SU-DHL-6 (cell line): Measurements from ENCODE around the gene ENDOU.

Source experiments
- H2AFZ ChIP-seq: fragments of 200-600 bp; sonication (generic); 2 replicates; pipeline ENCODE4 v1.6.1; 2014; ENCODE audit warnings: low read depth, mild to moderate bottlenecking, moderate library complexity, mixed read lengths, antibody characterized with exemption, low read length; ENCODE audit not compliant: severe bottlenecking
- H3F3A ChIP-seq: fragments of 200-600 bp; shearing (Covaris generic); 2 replicates; pipeline ENCODE4 v1.6.0; 2016; ENCODE audit warnings: antibody characterized with exemption, mild to moderate bottlenecking; ENCODE audit not compliant: insufficient read depth
- H3K27ac ChIP-seq: fragments of 200-600 bp; sonication (generic); 2 replicates; pipeline ENCODE4 v1.5.1; 2016; ENCODE audit warnings: low read depth, mild to moderate bottlenecking, low read length, moderate library complexity, mixed read lengths
- H3K27me3 ChIP-seq: fragments of 200-600 bp; sonication (generic), shearing (Covaris generic); 2 replicates; pipeline ENCODE4 v1.6.0; 2014; ENCODE audit warnings: mild to moderate bottlenecking, low read length
- H3K36me3 ChIP-seq: fragments of 200-600 bp; sonication (generic); 2 replicates; pipeline ENCODE4 v1.6.1; 2014; ENCODE audit warnings: mild to moderate bottlenecking, low read length, mixed read lengths
- H3K4me2 ChIP-seq: fragments of 300-600, 200-600 bp; shearing (Covaris generic), sonication (generic); 2 replicates; pipeline ENCODE4 v1.6.0; 2014; ENCODE audit warnings: low read length, low read depth, mild to moderate bottlenecking; ENCODE audit not compliant: poor library complexity, severe bottlenecking
- H3K4me3 ChIP-seq: fragments of 200-600 bp; sonication (generic); 2 replicates; pipeline ENCODE4 v1.5.1; 2014; ENCODE audit warnings: antibody characterized with exemption, low read length, mild to moderate bottlenecking, mixed read lengths; ENCODE audit not compliant: insufficient read depth, poor library complexity, severe bottlenecking
- H3K79me2 ChIP-seq: fragments of 200-600 bp; sonication (generic); 2 replicates; pipeline ENCODE4 v1.6.1; 2014; ENCODE audit warnings: mild to moderate bottlenecking, low read length, moderate library complexity; ENCODE audit not compliant: insufficient read depth
- H3K9ac ChIP-seq: fragments of 200-600 bp; sonication (generic); 2 replicates; pipeline ENCODE4 v1.7.0; 2014; ENCODE audit warnings: mild to moderate bottlenecking, low read length
- H3K9me2 ChIP-seq: fragments of 200-600 bp; sonication (generic); replicated peaks from 2 replicates; pipeline ENCODE4 v1.6.1; 2014; ENCODE audit warnings: low read length; ENCODE audit not compliant: insufficient read depth
- H3K9me3 ChIP-seq: fragments of 200-600 bp; sonication (generic); 2 replicates; pipeline ENCODE4 v1.6.1; 2014; ENCODE audit warnings: low read length, mixed read lengths; ENCODE audit not compliant: insufficient read depth
- H4K20me1 ChIP-seq: fragments of 200-600 bp; sonication (generic); 2 replicates; pipeline ENCODE4 v1.6.1; 2014; ENCODE audit warnings: low read depth, mild to moderate bottlenecking, antibody characterized with exemption, low read length, moderate library complexity, mixed read lengths
- CTCF ChIP-seq: fragments of 200-600 bp; sonication (generic); IDR thresholded peaks from one replicate; pipeline ENCODE4 v1.5.1; 2017; ENCODE audit warnings: antibody characterized with exemption, mild to moderate bottlenecking, low read length, moderate library complexity; ENCODE audit not compliant: insufficient read depth, poor library complexity, severe bottlenecking
- EZH2phosphoT487 ChIP-seq: fragments of 200-600 bp; sonication (generic), shearing (Covaris generic); conservative IDR thresholded peaks from 2 replicates; pipeline ENCODE4 v1.6.1; 2018; ENCODE audit warnings: mild to moderate bottlenecking, antibody characterized with exemption, low read length, moderate library complexity, mixed read lengths

Gene ENDOU

GRCh38 chr12:47751561-47751960 lies 26.3 kb upstream of the ENDOU start:
- Histone ChIP-seq H2AFZ (no peak overlapping the region), H3K9ac (no peak overlapping the region), H3K4me3 (no peak overlapping the region), H3K36me3 (no peaks in the 10 kb centered on the region), H3K27me3 (no peaks in the 10 kb centered on the region), H3F3A (no peaks in the 10 kb centered on the region), H3K9me2 (no peaks in the 10 kb centered on the region), H3K9me3 (no peaks in the 10 kb centered on the region), H3K79me2 (no peaks in the 10 kb centered on the region), H3K27ac (no peak overlapping the region), H3K4me2 (no peak overlapping the region), H4K20me1 (no peaks in the 10 kb centered on the region)
- TF ChIP-seq EZH2phosphoT487, result no peak
- TF ChIP-seq CTCF, result no peak

DNA sequence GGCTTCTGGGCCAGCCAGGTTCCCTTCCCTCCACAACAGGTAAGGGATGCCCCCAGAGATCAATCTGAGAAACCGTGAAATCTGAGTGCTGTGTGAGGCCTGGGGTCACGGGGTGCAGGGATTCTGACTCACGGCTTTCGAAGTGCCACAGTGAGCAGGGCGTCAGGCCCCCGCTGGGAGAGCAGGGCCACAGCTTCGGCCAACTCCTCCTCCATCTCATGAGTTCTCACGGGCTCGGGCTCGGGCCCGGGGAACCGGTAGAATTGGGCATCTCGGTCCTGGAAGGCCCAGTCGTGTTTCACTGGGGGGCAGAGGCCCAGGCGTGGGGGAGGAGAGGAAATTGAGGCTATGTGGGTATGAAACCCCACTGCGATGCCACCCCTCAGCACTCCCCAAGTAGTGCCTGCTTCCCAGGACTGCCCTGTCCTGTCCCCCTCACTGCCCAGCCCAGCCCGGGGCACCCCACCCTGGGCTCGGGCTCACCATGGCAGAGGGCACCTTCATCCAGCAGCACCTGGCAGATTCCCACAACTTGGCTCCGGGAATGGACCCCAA lies 25.7 kb upstream of the ENDOU start:
- no peaks in the 10 kb centered on the region for H4K20me1 ChIP-seq
- H3K79me2 ChIP-seq, result no peaks in the 10 kb centered on the region
- no peaks in the 10 kb centered on the region for H3K27me3 ChIP-seq
- TF ChIP-seq EZH2phosphoT487 (no peak), CTCF (no peak)
- no peaks in the 10 kb centered on the region for H3K36me3 ChIP-seq
- H3K9me2 ChIP-seq, result no peaks in the 10 kb centered on the region
- no peak overlapping the region for H3K4me2 ChIP-seq
- H2AFZ ChIP-seq, result no peak overlapping the region
- H3K9me3 ChIP-seq, result no peaks in the 10 kb centered on the region
- no peak overlapping the region for H3K4me3 ChIP-seq
- H3F3A ChIP-seq, result no peaks in the 10 kb centered on the region
- H3K9ac ChIP-seq, result no peak overlapping the region
- H3K27ac ChIP-seq, result no peak overlapping the region

- Histone ChIP-seq H3K9me3 (no peaks in the 10 kb centered on the region), H3K9me2 (no peaks in the 10 kb centered on the region), H3K4me3 (no peak overlapping the region), H2AFZ (no peak overlapping the region), H3K9ac (no peak overlapping the region), H3K27ac (no peak overlapping the region), H3K4me2 (no peak overlapping the region), H3K27me3 (no peaks in the 10 kb centered on the region), H3K79me2 (no peaks in the 10 kb centered on the region), H4K20me1 (no peaks in the 10 kb centered on the region), H3K36me3 (no peaks in the 10 kb centered on the region), H3F3A (no peaks in the 10 kb centered on the region)
- TF ChIP-seq EZH2phosphoT487, result no peak
Observed at GRCh38 chr12:47750229-47750798, 25.0 kb upstream of the ENDOU start.

DNA sequence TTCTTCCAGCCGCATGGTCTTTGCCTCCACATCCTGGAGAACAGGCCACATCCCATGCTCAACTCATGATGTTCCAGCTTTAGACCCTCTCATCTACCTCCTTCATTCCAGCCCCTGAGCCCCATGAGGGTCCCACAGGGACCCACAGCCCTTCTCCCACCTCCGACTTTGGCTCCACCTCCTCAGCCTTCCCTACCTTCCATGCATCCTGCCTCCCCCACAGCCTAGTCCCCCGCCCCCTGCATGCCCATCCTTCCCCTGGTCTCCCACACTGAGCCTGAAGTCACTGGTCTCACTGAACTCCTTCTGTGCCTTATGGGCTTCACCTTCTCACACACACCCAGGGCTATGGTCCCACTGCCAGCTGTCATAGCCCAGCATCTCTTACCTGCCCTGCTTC lies 23.6 kb upstream of the ENDOU start:
- Histone ChIP-seq H3K79me2 (no peaks in the 10 kb centered on the region), H4K20me1 (no peaks in the 10 kb centered on the region), H3K4me3 (no peak overlapping the region), H3K9me2 (no peaks in the 10 kb centered on the region), H3K9ac (no peak overlapping the region), H3F3A (no peaks in the 10 kb centered on the region), H3K9me3 (no peaks in the 10 kb centered on the region), H3K27ac (no peak overlapping the region), H3K4me2 (no peak overlapping the region), H3K27me3 (no peaks in the 10 kb centered on the region), H2AFZ (no peak overlapping the region), H3K36me3 (no peaks in the 10 kb centered on the region)
- no peak for TF ChIP-seq CTCF
- no peak for TF ChIP-seq EZH2phosphoT487
